OCI-LY7 (cell line): Measurements from ENCODE around the gene PLXDC1. TPM values are rescaled to one million over a fixed set of nuclear protein-coding genes. Genes with fewer than 3 reads are reported as not detected.

ENCODE experiments used
- BruUV-seq: library from RNA; stranded (reverse); fragments of 400-500 nt; replicated peaks from 2 replicates; lab custom pipeline; 2021; lab: Mats Ljungman, UMichigan
- CTCF ChIA-PET: fragments of 300-600 bp; sonication (Branson Sonifier 250); formaldehyde crosslinking; loops from one replicate; lab custom pipeline; 2022; ENCODE audit warnings: antibody characterized with exemption; ENCODE audit not compliant: unreplicated experiment; lab: Charles Lee
- POLR2A ChIA-PET: fragments of 300-600 bp; sonication (Branson Sonifier 250); formaldehyde crosslinking; loops from one replicate; lab custom pipeline; 2022; ENCODE audit warnings: antibody characterized with exemption; lab: Charles Lee
- DNase-seq: peaks from one replicate; pipeline ENCODE4 v3.0.0-alpha.2; 2015; ENCODE audit warnings: low spot score
- H2AFZ ChIP-seq: fragments of 200-600 bp; sonication (generic), shearing (Covaris generic); 2 replicates; pipeline ENCODE4 v1.6.1; 2014; ENCODE audit warnings: mild to moderate bottlenecking, antibody characterized with exemption, low read length, moderate library complexity
- H3K27ac ChIP-seq: fragments of 200-600 bp; sonication (generic); 2 replicates; pipeline ENCODE4 v1.5.1; 2014; ENCODE audit warnings: mixed run types, low read depth, mild to moderate bottlenecking, moderate library complexity, low read length, inconsistent platforms; ENCODE audit not compliant: poor library complexity, severe bottlenecking
- H3K36me3 ChIP-seq: fragments of 200-600 bp; sonication (generic); 2 replicates; pipeline ENCODE4 v1.6.1; 2014; ENCODE audit warnings: mild to moderate bottlenecking, antibody characterized with exemption, low read length, moderate library complexity, mixed read lengths; ENCODE audit not compliant: insufficient read depth
- H3K4me1 ChIP-seq: fragments of 200-600 bp; sonication (generic); 2 replicates; pipeline ENCODE4 v1.5.1; 2014; ENCODE audit warnings: mild to moderate bottlenecking, low read length; ENCODE audit not compliant: insufficient read depth, poor library complexity, severe bottlenecking
- H3K4me2 ChIP-seq: fragments of 200-600 bp; sonication (generic); 2 replicates; pipeline ENCODE4 v1.6.1; 2014; ENCODE audit warnings: mild to moderate bottlenecking, low read length
- H3K4me3 ChIP-seq: fragments of 200-600 bp; sonication (generic); 2 replicates; pipeline ENCODE4 v1.5.1; 2014; ENCODE audit warnings: mild to moderate bottlenecking, low read depth, low read length; ENCODE audit not compliant: poor library complexity, severe bottlenecking
- H3K79me2 ChIP-seq: fragments of 200-600 bp; sonication (generic); 2 replicates; pipeline ENCODE4 v1.6.1; 2016; ENCODE audit warnings: low read depth, mild to moderate bottlenecking, low read length, moderate library complexity, mixed read lengths; ENCODE audit not compliant: insufficient read depth
- H3K9me2 ChIP-seq: fragments of 200-600 bp; sonication (generic); 2 replicates; pipeline ENCODE4 v1.6.1; 2016; ENCODE audit warnings: mild to moderate bottlenecking, low read length, mixed read lengths; ENCODE audit not compliant: insufficient read depth
- H3K9me3 ChIP-seq: fragments of 200-600 bp; sonication (generic); 2 replicates; pipeline ENCODE4 v1.6.1; 2014; ENCODE audit warnings: mild to moderate bottlenecking, mixed run types, low read length, mixed read lengths
- H4K20me1 ChIP-seq: fragments of 200-600 bp; sonication (generic); 2 replicates; pipeline ENCODE4 v1.6.1; 2014; ENCODE audit warnings: mild to moderate bottlenecking, antibody characterized with exemption, low read length, moderate library complexity, mixed read lengths; ENCODE audit not compliant: insufficient read depth
- CTCF ChIP-seq: fragments of 200-600 bp; sonication (generic); conservative IDR thresholded peaks from 2 replicates; pipeline ENCODE4 v1.5.1; 2014; ENCODE audit warnings: mild to moderate bottlenecking, antibody characterized with exemption, low read length, moderate library complexity, mixed read lengths
- EZH2phosphoT487 ChIP-seq: fragments of 200-600 bp; sonication (generic); IDR thresholded peaks from 2 replicates; pipeline ENCODE4 v1.6.1; 2018; ENCODE audit warnings: low read depth, borderline replicate concordance, mild to moderate bottlenecking, mixed run types, antibody characterized with exemption, low read length, moderate library complexity, mixed read lengths
- intact Hi-C: fragments of 100-400 bp; cut with micrococcal nuclease; formaldehyde crosslinking; loops from one replicate; pipeline ENCODE4 v1.10.0; 2022; ENCODE audit not compliant: unreplicated experiment
- total RNA-seq, 2 experiments: library from RNA; depleted of rRNA in 1 of 2; stranded (reverse); fragments of >200 nt in 1 of 2; shearing (Covaris generic) in 1 of 2; gene quantifications; 2 replicates each; pipeline ENCODE4 v1.2.3, GENCODE V29; 2014 to 2022

The PLXDC1 gene
- total RNA-seq, 2 experiments from 2014 or later = 0.13 to 0.67 TPM

- Histone ChIP-seq H3K4me2 (peak overlapping the region; percentile 54), H3K9me3 (no peaks in the 10 kb centered on the region), H3K27ac (peak overlapping the region; percentile 42), H3K9me2 (no peaks in the 10 kb centered on the region), H3K4me3 (peak overlapping the region; percentile 14), H4K20me1 (no peaks in the 10 kb centered on the region), H3K4me1 (peaks cover 23% of the 10 kb centered on the region), H3K36me3 (no peaks in the 10 kb centered on the region), H3K79me2 (no peaks in the 10 kb centered on the region), H2AFZ (peak overlapping the region; percentile 24; the same call in 1 of the 2 replicates)
- TF ChIP-seq EZH2phosphoT487 (no peak), CTCF (no peak)
- intact Hi-C loops = no loop called here
- ChIA-PET CTCF (interaction anchor here (0.6 to 1.0 kb wide), 2 partner anchors 55 to 194 kb away, joined by 3 to 5 read pairs; no protein-coding TSS in a partner anchor), POLR2A (interaction anchor here (0.7 to 0.9 kb wide), 2 partner anchors 46 to 100 kb away, joined by 3 read pairs; no protein-coding TSS in a partner anchor)
- peak; percentile 93 for DNase-seq
- no TSS peak for BruUV-seq
These were observed 32.6 kb downstream of the PLXDC1 start for GRCh38 chr17:39118674-39119419.

- Histone ChIP-seq H2AFZ (no peak overlapping the region), H3K36me3 (no peaks in the 10 kb centered on the region), H3K9me2 (no peaks in the 10 kb centered on the region), H3K4me1 (peaks cover 23% of the 10 kb centered on the region), H3K79me2 (no peaks in the 10 kb centered on the region), H3K4me2 (no peak overlapping the region), H4K20me1 (no peaks in the 10 kb centered on the region), H3K4me3 (no peak overlapping the region), H3K27ac (no peak overlapping the region), H3K9me3 (no peaks in the 10 kb centered on the region)
- intact Hi-C loops = no loop called here
- TF ChIP-seq EZH2phosphoT487 = no peak
- BruUV-seq = no TSS peak
- no peak for DNase-seq
- ChIA-PET CTCF (interaction anchor here (0.5 kb wide), 1 partner anchor 37 kb away, joined by 3 read pairs; no protein-coding TSS in a partner anchor), POLR2A (interaction anchor here (0.6 kb wide), 1 partner anchor 52 kb away, joined by 3 read pairs; no protein-coding TSS in a partner anchor)
These were observed 35.2 kb downstream of the PLXDC1 start for GRCh38 chr17:39116224-39116623.

GRCh38 chr17:39115135-39115534 lies 36.3 kb downstream of the PLXDC1 start:
- no peak overlapping the region for H2AFZ ChIP-seq
- no TSS peak for BruUV-seq
- H3K36me3 ChIP-seq = no peaks in the 10 kb centered on the region
- H3K4me1 ChIP-seq = peaks cover 23% of the 10 kb centered on the region
- no peaks in the 10 kb centered on the region for H3K9me2 ChIP-seq
- no peaks in the 10 kb centered on the region for H4K20me1 ChIP-seq
- H3K9me3 ChIP-seq = no peaks in the 10 kb centered on the region
- ChIA-PET POLR2A (no interaction called here), CTCF (no interaction called here)
- DNase-seq = no peak
- H3K4me2 ChIP-seq = no peak overlapping the region
- H3K27ac ChIP-seq = no peak overlapping the region
- H3K4me3 ChIP-seq = no peak overlapping the region
- no peaks in the 10 kb centered on the region for H3K79me2 ChIP-seq
- no peak for TF ChIP-seq EZH2phosphoT487
- no peak for TF ChIP-seq CTCF
- intact Hi-C loops = no loop called here
